HepG2 (cell line): ENCODE measurements around the gene CEBPG. TPM values are rescaled to one million over a fixed set of nuclear protein-coding genes. Genes with fewer than 3 reads are reported as not detected.

Experiments
- ARID4A ChIP-seq: sonication (generic); formaldehyde crosslinking; IDR thresholded peaks from 2 replicates; pipeline ENCODE4 v1.5.0; 2020; ENCODE audit warnings: mild to moderate bottlenecking, missing genetic modification reagents, borderline replicate concordance
- CBFB ChIP-seq: sonication (generic); formaldehyde crosslinking; IDR thresholded peaks from 2 replicates; pipeline ENCODE4 v1.4.0; 2020; ENCODE audit warnings: missing genetic modification reagents
- CEBPB ChIP-seq: IDR thresholded peaks from 2 replicates; pipeline ENCODE4 v1.6.1; 2011; ENCODE audit warnings: low read depth, low read length, improper control_type of control experiment, borderline replicate concordance
- CEBPG ChIP-seq: IDR thresholded peaks from 2 replicates; pipeline ENCODE4 v1.6.1; 2016
- FOXA3 ChIP-seq: IDR thresholded peaks from 2 replicates; pipeline ENCODE4 v1.6.1; 2016; ENCODE audit warnings: missing genetic modification reagents, missing compliant biosample characterization
- GATAD2A ChIP-seq: IDR thresholded peaks from 2 replicates; pipeline ENCODE4 v1.6.1; 2016
- IKZF5 ChIP-seq: IDR thresholded peaks from 2 replicates; pipeline ENCODE4 v1.6.1; 2018; ENCODE audit warnings: missing genetic modification reagents, mild to moderate bottlenecking, missing compliant biosample characterization
- ISL2 ChIP-seq: sonication (generic); formaldehyde crosslinking; IDR thresholded peaks from 2 replicates; pipeline ENCODE4 v1.5.0; 2020; ENCODE audit warnings: missing genetic modification reagents
- MED1 ChIP-seq: sonication (generic); formaldehyde crosslinking; IDR thresholded peaks from 2 replicates; pipeline ENCODE4 v1.4.0; 2020; ENCODE audit warnings: missing genetic modification reagents
- NCOA2 ChIP-seq: sonication (generic); formaldehyde crosslinking; IDR thresholded peaks from 2 replicates; pipeline ENCODE4 v1.8.0; 2022; ENCODE audit warnings: inconsistent platforms
- PAXIP1 ChIP-seq: sonication (generic); formaldehyde crosslinking; conservative IDR thresholded peaks from 2 replicates; pipeline ENCODE4 v1.4.0; 2020; ENCODE audit warnings: mild to moderate bottlenecking, missing genetic modification reagents, moderate library complexity
- RARA ChIP-seq: IDR thresholded peaks from 2 replicates; pipeline ENCODE4 v1.6.1; 2016; ENCODE audit warnings: missing genetic modification reagents, missing compliant biosample characterization
- SIN3A ChIP-seq: IDR thresholded peaks from 2 replicates; pipeline ENCODE4 v1.6.1; 2011; ENCODE audit warnings: low read depth, mild to moderate bottlenecking, control low read depth, low read length, borderline replicate concordance
- SKI ChIP-seq: fragments of 450-650 bp; IDR thresholded peaks from one replicate; pipeline ENCODE4 v1.6.1; 2018; ENCODE audit warnings: mild to moderate bottlenecking; ENCODE audit not compliant: partially characterized antibody
- THAP11 ChIP-seq: IDR thresholded peaks from 2 replicates; pipeline ENCODE4 v1.6.1; 2016; ENCODE audit warnings: missing biosample characterization, missing genetic modification reagents
- ZBTB25 ChIP-seq: IDR thresholded peaks from 2 replicates; pipeline ENCODE4 v1.6.1; 2018; ENCODE audit warnings: missing genetic modification reagents
- ZNF121 ChIP-seq: sonication (generic); formaldehyde crosslinking; IDR thresholded peaks from 2 replicates; pipeline ENCODE4 v1.5.0; 2020; ENCODE audit warnings: mild to moderate bottlenecking, missing genetic modification reagents
- ZNF33A ChIP-seq: sonication (generic); formaldehyde crosslinking; IDR thresholded peaks from 2 replicates; pipeline ENCODE4 v1.5.1; 2020; ENCODE audit warnings: missing genetic modification reagents, mild to moderate bottlenecking, moderate library complexity, borderline replicate concordance
- ZNF414 ChIP-seq: sonication (generic); formaldehyde crosslinking; IDR thresholded peaks from 2 replicates; pipeline ENCODE4 v1.5.0; 2020; ENCODE audit warnings: missing genetic modification reagents
- ZNF644 ChIP-seq: IDR thresholded peaks from 2 replicates; pipeline ENCODE4 v1.6.1; 2016; ENCODE audit warnings: low read depth
- polyA plus RNA-seq, 8 experiments: library from polyadenylated mRNA; depleted of rRNA in 3 of 8; stranded (reverse) in 7 of 8; unstranded in 1 of 8; fragments of >200 nt; fragmentation: Illumina TruSeq in 4 of 8; extraction: Trizol in 4 of 8; gene quantifications; 2 replicates each; pipeline versions ENCODE4 v1.2.1 to v1.2.3, GENCODE V29; 2011 to 2016; ENCODE audit warnings: low read depth in 4 of 8, missing spikeins in 1 of 8, mixed read lengths in 1 of 8; ENCODE audit not compliant: insufficient read depth in 1 of 8
- total RNA-seq, 5 experiments: library from RNA; depleted of rRNA; stranded (reverse); fragments of >200 nt; fragmentation: Illumina TruSeq; extraction: Trizol; gene quantifications; 2 replicates each; pipeline ENCODE4 v1.2.3, GENCODE V29; 2016; ENCODE audit warnings: low read depth in 1 of 5

CEBPG gene
- total and polyA plus RNA-seq, 2 of the 13 experiments (the other 11 are each of a cell fraction or from before 2014, with no cell fraction given), result 25.7 to 34.3 TPM

GRCh38 chr19:33348301-33349010 lies 25.1 kb upstream of the CEBPG start (continued):
- peak; percentile 70 for TF ChIP-seq RARA (CRISPR knock-in tag)
- TF ChIP-seq CEBPB, result peak; percentile 84
- no peak for TF ChIP-seq SIN3A
- peak; percentile 45; the same call in 1 of the 2 replicates for TF ChIP-seq THAP11 (CRISPR knock-in tag)
- peak; percentile 28; the same call in 1 of the 2 replicates for TF ChIP-seq IKZF5 (CRISPR knock-in tag)
- TF ChIP-seq ZNF414, result 0 out of 2 replicates have a peak, but pooled peaks have one; percentile 25
- TF ChIP-seq SKI, result peak; percentile 16
- peak; percentile 22; the same call in 1 of the 2 replicates for TF ChIP-seq PAXIP1 (CRISPR knock-in tag)
- TF ChIP-seq FOXA3, result peak; percentile 32; the same call in 1 of the 2 replicates
- peak; percentile 93 for TF ChIP-seq ZNF121
- 0 out of 2 replicates have a peak, but pooled peaks have one; percentile 6 for TF ChIP-seq ZNF644 (CRISPR knock-in tag)
- peak; percentile 96 for TF ChIP-seq CEBPG
- TF ChIP-seq CBFB (CRISPR knock-in tag), result peak; percentile 65
- peak; percentile 56; the same call in 1 of the 2 replicates for TF ChIP-seq ARID4A
- 0 out of 2 replicates have a peak, but pooled peaks have one; percentile 23 for TF ChIP-seq ZNF33A (CRISPR knock-in tag)
- TF ChIP-seq ISL2 (CRISPR knock-in tag), result 0 out of 2 replicates have a peak, but pooled peaks have one; percentile 40
- TF ChIP-seq GATAD2A, result peak; percentile 75
- peak; percentile 60 for TF ChIP-seq MED1 (CRISPR knock-in tag)
- peak; percentile 50; the same call in 1 of the 2 replicates for TF ChIP-seq NCOA2 (CRISPR knock-in tag)
- peak; percentile 58 for TF ChIP-seq ZBTB25 (CRISPR knock-in tag)
